Spinal cord (tissue), 10 donors: ENCODE results near the gene EML1. TPM values are rescaled to one million over a fixed set of nuclear protein-coding genes. Genes with fewer than 3 reads are reported as not detected.

Source experiments
- DNase-seq, 6 donors: peaks; one replicate each; pipeline versions ENCODE4 v3.0.0 to v3.0.0-alpha.2; 2013 to 2015; ENCODE audit warnings: low spot score in 6 of 6, low read depth in 4 of 6
- H3K27ac ChIP-seq: one replicate; pipeline ENCODE4 v1.5.1; 2013; ENCODE audit warnings: low read depth, low read length, control low read depth
- H3K27me3 ChIP-seq: one replicate; pipeline ENCODE4 v1.6.1; 2013; ENCODE audit warnings: low read length; ENCODE audit not compliant: control insufficient read depth, insufficient read depth
- H3K36me3 ChIP-seq: one replicate; pipeline ENCODE4 v1.6.1; 2013; ENCODE audit warnings: low read length; ENCODE audit not compliant: control insufficient read depth, insufficient read depth
- H3K4me1 ChIP-seq: one replicate; pipeline ENCODE4 v1.6.1; 2013; ENCODE audit warnings: low read length; ENCODE audit not compliant: control insufficient read depth, insufficient read depth
- H3K4me3 ChIP-seq: one replicate; pipeline ENCODE4 v1.5.1; 2013; ENCODE audit warnings: low read depth, low read length, control low read depth
- H3K9me3 ChIP-seq: one replicate; pipeline ENCODE4 v1.6.1; 2013; ENCODE audit warnings: low read length; ENCODE audit not compliant: control insufficient read depth, insufficient read depth
- WGBS: methylation state at CpG from one replicate; pipeline ENCODE4 v1.1.5; 2013; ENCODE audit warnings: missing lambda C conversion rate; ENCODE audit not compliant: insufficient coverage; 5-methylcytosine and 5-hydroxymethylcytosine counted together
- polyA plus RNA-seq, 2 donors: library from polyadenylated mRNA; unstranded; fragments of 120-200 nt; gene quantifications; one replicate each; pipeline ENCODE4 v1.2.1, GENCODE V29; 2013; ENCODE audit not compliant: insufficient read length in 2 of 2
- total RNA-seq, 2 donors: library from RNA; depleted of rRNA in 1 of 2; stranded (reverse); fragments of 120-200 nt in 1 of 2; fragments of >200 nt in 1 of 2; gene quantifications; one replicate each; pipeline versions ENCODE4 v1.2.3 to v1.2.4, GENCODE V29; 2013 to 2014
- donor health status: healthy.

The EML1 gene
- total and polyA plus RNA-seq, 4 donors: 23.1 to 40.4 (median 34.9) TPM

- Histone ChIP-seq H3K36me3 (peaks cover 24% of the 10 kb centered on the region), H3K9me3 (no peaks in the 10 kb centered on the region), H3K4me3 (no peak overlapping the region), H3K27me3 (no peaks in the 10 kb centered on the region), H3K4me1 (no peaks in the 10 kb centered on the region), H3K27ac (no peak overlapping the region)
- no peak for DNase-seq
Observed at GRCh38 chr14:99902925-99903324, 109.7 kb downstream of the EML1 start.

- no peak for DNase-seq
- 92% methylated on average over 2 of the region's 2 CpGs for WGBS
- Histone ChIP-seq H3K4me3 (no peak overlapping the region), H3K36me3 (peaks cover 35% of the 10 kb centered on the region), H3K27me3 (no peaks in the 10 kb centered on the region), H3K9me3 (no peaks in the 10 kb centered on the region), H3K4me1 (peaks cover 3% of the 10 kb centered on the region), H3K27ac (no peak overlapping the region)
Observed at GRCh38 chr14:99904506-99904905, 111.3 kb downstream of the EML1 start.

GRCh38 chr14:99905121-99905520, 111.9 kb downstream of the EML1 start:
- Histone ChIP-seq H3K4me1 (peaks cover 3% of the 10 kb centered on the region), H3K27me3 (no peaks in the 10 kb centered on the region), H3K27ac (no peak overlapping the region), H3K4me3 (no peak overlapping the region), H3K36me3 (peaks cover 39% of the 10 kb centered on the region), H3K9me3 (no peaks in the 10 kb centered on the region)
- DNase-seq: no peak
- 95% methylated on average over 3 of the region's 5 CpGs for WGBS

GRCh38 chr14:99907761-99908652, 114.8 kb downstream of the EML1 start:
- DNase-seq: no peak
- WGBS: 92% methylated on average over 21 of the region's 24 CpGs
- Histone ChIP-seq H3K4me3 (no peak overlapping the region), H3K27ac (no peak overlapping the region), H3K9me3 (no peaks in the 10 kb centered on the region), H3K36me3 (peaks cover 41% of the 10 kb centered on the region), H3K4me1 (peaks cover 3% of the 10 kb centered on the region), H3K27me3 (no peaks in the 10 kb centered on the region)

GRCh38 chr14:99908653-99909250, 115.5 kb downstream of the EML1 start:
- Histone ChIP-seq H3K36me3 (peaks cover 38% of the 10 kb centered on the region), H3K4me1 (peaks cover 3% of the 10 kb centered on the region), H3K27me3 (no peaks in the 10 kb centered on the region), H3K4me3 (no peak overlapping the region), H3K27ac (no peak overlapping the region), H3K9me3 (no peaks in the 10 kb centered on the region)
- 79% methylated on average over 7 of the region's 7 CpGs for WGBS
- no peak for DNase-seq

GRCh38 chr14:99909513-99910064, 116.4 kb downstream of the EML1 start:
- Histone ChIP-seq H3K36me3 (peaks cover 44% of the 10 kb centered on the region), H3K27me3 (no peaks in the 10 kb centered on the region), H3K27ac (no peak overlapping the region), H3K4me3 (no peak overlapping the region), H3K4me1 (peaks cover 3% of the 10 kb centered on the region), H3K9me3 (no peaks in the 10 kb centered on the region)
- no peak for DNase-seq
- 91% methylated on average over 10 of the region's 12 CpGs for WGBS

- DNase-seq: no peak
- 75% methylated on average over 4 of the region's 11 CpGs for WGBS
- no peak overlapping the region for H3K4me3 ChIP-seq
- no peak overlapping the region for H3K27ac ChIP-seq
- no peaks in the 10 kb centered on the region for H3K9me3 ChIP-seq
- H3K36me3 ChIP-seq: peaks cover 37% of the 10 kb centered on the region
- no peaks in the 10 kb centered on the region for H3K27me3 ChIP-seq
- peaks cover 3% of the 10 kb centered on the region for H3K4me1 ChIP-seq
Observed at GRCh38 chr14:99910337-99911309, 117.4 kb downstream of the EML1 start.

GRCh38 chr14:99915305-99916090, 122.3 kb downstream of the EML1 start:
- no peak for DNase-seq
- WGBS: 90% methylated on average over 8 of the region's 10 CpGs
- H3K27me3 ChIP-seq: no peaks in the 10 kb centered on the region
- no peak overlapping the region for H3K27ac ChIP-seq
- H3K36me3 ChIP-seq: peaks cover 35% of the 10 kb centered on the region
- H3K4me1 ChIP-seq: no peaks in the 10 kb centered on the region
- no peaks in the 10 kb centered on the region for H3K9me3 ChIP-seq
- H3K4me3 ChIP-seq: no peak overlapping the region

- Histone ChIP-seq H3K27ac (no peak overlapping the region), H3K4me3 (no peak overlapping the region), H3K36me3 (peaks cover 39% of the 10 kb centered on the region), H3K4me1 (no peaks in the 10 kb centered on the region), H3K27me3 (no peaks in the 10 kb centered on the region), H3K9me3 (no peaks in the 10 kb centered on the region)
- WGBS: no CpG with 5 or more reads among the region's 2 CpGs
- no peak for DNase-seq
Observed at GRCh38 chr14:99916091-99916383, 122.8 kb downstream of the EML1 start.
